Measurements from ENCODE around the gene DNAH10. TPM values are rescaled to one million over a fixed set of nuclear protein-coding genes. Genes with fewer than 3 reads are reported as not detected.

The DNAH10 gene
- total RNA-seq, 1 experiment from 2014 or later: 0.39 TPM

GRCh38 chr12:123713823-123714585, 48.1 kb upstream of the DNAH10 start:
- ATAC-seq (no peak), DNase-seq (ENCODE audit: low read depth, low spot score) (no peak)
- TF ChIP-seq SIN3A (IDR thresholded peaks at IDR 0.05; ENCODE audit: borderline replicate concordance, insufficient read depth, low read depth, low read length) (no peak), TCF7L2 (IDR thresholded peaks at IDR 0.05; ENCODE audit: low read depth, low read length) (no peak), REST (IDR thresholded peaks at IDR 0.05; ENCODE audit: insufficient read depth in 1 of 2, low read depth in 2 of 2, low read length in 1 of 2) (no peak), CTCF (IDR thresholded peaks at IDR 0.05) (no peak), POLR2AphosphoS5 (IDR thresholded peaks at IDR 0.05; ENCODE audit: low read depth, low read length) (no peak)
- H3K27ac ChIP-seq (ENCODE audit: low read length): no peak overlapping the region
- in situ Hi-C loops (cut with HindIII; ENCODE audit: low pct_unique_long_range_greater_than_20kb, low sequenced_read_pairs) (no loop called here), intact Hi-C loops (cut with micrococcal nuclease; ENCODE audit: unreplicated experiment) (no loop called here)
- no peaks in the 10 kb centered on the region for H3K9me3 ChIP-seq (ENCODE audit: control insufficient read depth, insufficient read depth, low read depth, low read length)
- no TSS peak for BruUV-seq (replicated peaks)
- no peaks in the 10 kb centered on the region for H3K36me3 ChIP-seq (ENCODE audit: control insufficient read depth, insufficient read depth, low read length)
- CTCF ChIA-PET: no interaction called here
- H3K4me3 ChIP-seq (ENCODE audit: low read depth in 2 of 2, low read length in 2 of 2): no peak overlapping the region; a peak in 1 of 4 replicates
- peaks cover 8% of the 10 kb centered on the region for H3K4me1 ChIP-seq (ENCODE audit: control insufficient read depth, insufficient read depth, low read length)
- POLR2A ChIA-PET: no interaction called here
- H3K27me3 ChIP-seq (ENCODE audit: control insufficient read depth, insufficient read depth, low read length): no peaks in the 10 kb centered on the region

GRCh38 chr12:123715195-123715594, 46.9 kb upstream of the DNAH10 start:
- POLR2A ChIA-PET: interaction anchor here (0.5 kb wide), 1 partner anchor 744 kb away, joined by 4 read pairs; no protein-coding TSS in a partner anchor
- intact Hi-C loops (cut with micrococcal nuclease; ENCODE audit: unreplicated experiment): no loop called here
- H3K9me3 ChIP-seq (ENCODE audit: control insufficient read depth, insufficient read depth, low read depth, low read length): no peaks in the 10 kb centered on the region

More at GRCh38 chr12:123715195-123715594, 46.9 kb upstream of the DNAH10 start:
- Histone ChIP-seq H3K4me1 (ENCODE audit: control insufficient read depth, insufficient read depth, low read length) (peaks cover 8% of the 10 kb centered on the region), H3K4me3 (ENCODE audit: low read depth in 2 of 2, low read length in 2 of 2) (no peak overlapping the region), H3K36me3 (ENCODE audit: control insufficient read depth, insufficient read depth, low read length) (no peaks in the 10 kb centered on the region), H3K27me3 (ENCODE audit: control insufficient read depth, insufficient read depth, low read length) (no peaks in the 10 kb centered on the region), H3K27ac (ENCODE audit: low read length) (no peak overlapping the region)
- CTCF ChIA-PET: no interaction called here
- ATAC-seq (no peak), DNase-seq (ENCODE audit: low read depth, low spot score) (no peak)
- BruUV-seq (replicated peaks): no TSS peak
- in situ Hi-C loops (cut with HindIII; ENCODE audit: low pct_unique_long_range_greater_than_20kb, low sequenced_read_pairs): no loop called here
- no peak for TF ChIP-seq CTCF (IDR thresholded peaks at IDR 0.05)
- no peak for TF ChIP-seq TCF7L2 (IDR thresholded peaks at IDR 0.05; ENCODE audit: low read depth, low read length)
- TF ChIP-seq SIN3A (IDR thresholded peaks at IDR 0.05; ENCODE audit: borderline replicate concordance, insufficient read depth, low read depth, low read length): no peak
- no peak for TF ChIP-seq POLR2AphosphoS5 (IDR thresholded peaks at IDR 0.05; ENCODE audit: low read depth, low read length)
- no peak for TF ChIP-seq REST (IDR thresholded peaks at IDR 0.05; ENCODE audit: insufficient read depth in 1 of 2, low read depth in 2 of 2, low read length in 1 of 2)
